Activated T-cell treated with anti-CD3 and anti-CD28 coated beads, Interleukin-2, amount 50 U/mL, for 48 hours (primary cell): ENCODE results near the gene CATSPERZ.

ENCODE experiments used
- DNase-seq, 2 experiments: peaks; one replicate each; pipeline ENCODE4 v3.0.0-alpha.2; 2020

The CATSPERZ gene

GRCh38 chr11:64299847-64300648 is at the start of gene CATSPERZ:
Gene CATSPERZ, plus strand, starts transcription at chr11:64300358. Its CDS starts 53 bp downstream, at chr11:64300411.
- no peak for DNase-seq

- no peak for DNase-seq
Observed at GRCh38 chr11:64250415-64251015, 49.6 kb upstream of the CATSPERZ start.

- peak; percentile 81 to 87 for DNase-seq
Observed at GRCh38 chr11:64251016-64251752, 49.0 kb upstream of the CATSPERZ start, which contains the start of gene PLCB3. Gene PLCB3, plus strand, starts transcription at chr11:64251530. Its CDS starts 120 bp downstream, at chr11:64251650.

- DNase-seq, result no peak
Observed at GRCh38 chr11:64251753-64252002, 48.5 kb upstream of the CATSPERZ start.

GRCh38 chr11:64252003-64252872 is 47.9 kb upstream of the CATSPERZ start:
- peak in 1 of 2 experiments; percentile 52 for DNase-seq

- DNase-seq, result no peak
Observed at GRCh38 chr11:64253043-64253442, 47.1 kb upstream of the CATSPERZ start.

- no peak for DNase-seq
Observed at GRCh38 chr11:64253481-64253880, 46.7 kb upstream of the CATSPERZ start.

- DNase-seq, result no peak
Observed at GRCh38 chr11:64254326-64254725, 45.8 kb upstream of the CATSPERZ start.

- no peak for DNase-seq
Observed at GRCh38 chr11:64255135-64256128, 44.7 kb upstream of the CATSPERZ start.

- DNase-seq, result no peak
Observed at GRCh38 chr11:64256300-64256699, 43.9 kb upstream of the CATSPERZ start.

- DNase-seq, result no peak
Observed at GRCh38 chr11:64258356-64258755, 41.8 kb upstream of the CATSPERZ start.

- no peak for DNase-seq
Observed at GRCh38 chr11:64258946-64259532, 41.1 kb upstream of the CATSPERZ start.

- no peak for DNase-seq
Observed at GRCh38 chr11:64259533-64260067, 40.6 kb upstream of the CATSPERZ start.

- DNase-seq, result no peak
Observed at GRCh38 chr11:64260147-64260708, 39.9 kb upstream of the CATSPERZ start.

- no peak for DNase-seq
Observed at GRCh38 chr11:64261556-64262080, 38.5 kb upstream of the CATSPERZ start.

GRCh38 chr11:64262271-64263002 is 37.7 kb upstream of the CATSPERZ start:
- DNase-seq, result no peak

GRCh38 chr11:64263021-64263946 is 36.9 kb upstream of the CATSPERZ start:
- no peak for DNase-seq

GRCh38 chr11:64263947-64264317 is 36.2 kb upstream of the CATSPERZ start:
- no peak for DNase-seq
